K562 (cell line): Measurements from ENCODE around the gene AP4S1. TPM values are rescaled to one million over a fixed set of nuclear protein-coding genes. Genes with fewer than 3 reads are reported as not detected.

Source experiments
- ATAC-seq: fragments of 200-7000 bp; cut with Tn5 transposase; 3 replicates; pipeline ENCODE4 v1.9.1; 2020; ENCODE audit warnings: moderate library complexity
- BruUV-seq: library from RNA; stranded (reverse); fragments of 400-500 nt; replicated peaks from 2 replicates; lab custom pipeline; 2021; lab: Mats Ljungman, UMichigan
- CTCF ChIA-PET: fragments of 300-600 bp; formaldehyde crosslinking; extraction: SDS; loops from one replicate; lab custom pipeline; 2021; ENCODE audit warnings: low intra/inter-chr PET ratio; lab: Yijun Ruan, JAX
- POLR2A ChIA-PET: fragments of 300-600, 350-650 bp; sonication (Branson Sonifier 250); formaldehyde crosslinking; extraction: SDS; loops from one replicate; lab custom pipeline; 2021; ENCODE audit warnings: antibody characterized with exemption, inconsistent platforms; lab: Yijun Ruan, JAX
- DNase-seq, 4 experiments: peaks; one replicate each; pipeline versions ENCODE4 v3.0.0 to v3.0.0-alpha.2; 2011 to 2018; ENCODE audit warnings: low spot score in 3 of 4, mixed read lengths in 3 of 4; ENCODE audit errors: extremely low read depth in 1 of 4
- FAIRE-seq: peaks from 2 replicates; lab custom pipeline; 2011; peaks lifted over from hg19 to GRCh38; lab: Jason Lieb, UNC
- H2AFZ ChIP-seq: 2 replicates; pipeline ENCODE4 v1.6.0; 2011; ENCODE audit warnings: low read depth, low read length, control low read depth, inconsistent platforms
- H3K27ac ChIP-seq: fragments of 200-600 bp; 3 replicates; pipeline ENCODE4 v1.8.0; 2011; ENCODE audit warnings: low read depth, mild to moderate bottlenecking, control low read depth, inconsistent platforms, low read length, moderate library complexity, mixed read lengths; ENCODE audit errors: extremely low read depth
- H3K27me3 ChIP-seq, 2 experiments: fragments of 300-600 bp in 1 of 2; 2 replicates in 1 of 2; 3 replicates in 1 of 2; pipeline versions ENCODE4 v1.6.0 to v1.8.0; 2011; ENCODE audit warnings: inconsistent platforms in 2 of 2, low read length in 2 of 2, mild to moderate bottlenecking in 1 of 2, mixed read lengths in 1 of 2, moderate library complexity in 1 of 2; ENCODE audit not compliant: control insufficient read depth in 2 of 2, insufficient read depth in 2 of 2
- H3K36me3 ChIP-seq: fragments of 300-600 bp; 3 replicates; pipeline ENCODE4 v1.8.0; 2011; ENCODE audit warnings: mild to moderate bottlenecking, low read length, inconsistent platforms; ENCODE audit not compliant: control insufficient read depth, insufficient read depth
- H3K4me1 ChIP-seq, 2 experiments: fragments of 200-600 bp in 1 of 2; replicated peaks in 1 of 2; 2 replicates in 1 of 2; 3 replicates in 1 of 2; pipeline versions ENCODE4 v1.5.1 to v1.8.0; 2011; ENCODE audit warnings: inconsistent platforms in 2 of 2, low read length in 2 of 2, mild to moderate bottlenecking in 1 of 2, mixed read lengths in 1 of 2, moderate library complexity in 1 of 2; ENCODE audit not compliant: control insufficient read depth in 2 of 2, insufficient read depth in 2 of 2
- H3K4me2 ChIP-seq: 2 replicates; pipeline ENCODE4 v1.6.1; 2011; ENCODE audit warnings: low read length, control low read depth, inconsistent platforms, mixed read lengths; ENCODE audit not compliant: insufficient read depth
- H3K4me3 ChIP-seq: fragments of 200-600 bp; sonication (generic), shearing (Covaris generic); 2 replicates; pipeline ENCODE4 v1.5.1; 2016; ENCODE audit warnings: control low read depth, inconsistent platforms
- H3K79me2 ChIP-seq: fragments of 200-600 bp; 3 replicates; pipeline ENCODE4 v1.8.0; 2011; ENCODE audit warnings: low read length, inconsistent platforms; ENCODE audit not compliant: control insufficient read depth, insufficient read depth
- H3K9ac ChIP-seq, 2 experiments: 2 replicates each; pipeline versions ENCODE4 v1.6.0 to v1.6.1; 2011; ENCODE audit warnings: low read depth in 2 of 2, low read length in 2 of 2, control low read depth in 1 of 2, inconsistent platforms in 1 of 2, mild to moderate bottlenecking in 1 of 2, mixed read lengths in 1 of 2; ENCODE audit not compliant: insufficient read depth in 1 of 2
- H3K9me1 ChIP-seq: one replicate; pipeline ENCODE4 v1.6.0; 2011; ENCODE audit warnings: inconsistent platforms, mild to moderate bottlenecking, low read length, moderate library complexity; ENCODE audit not compliant: control insufficient read depth, insufficient read depth
- H3K9me3 ChIP-seq: replicated peaks from 2 replicates; pipeline ENCODE4 v1.5.1; 2011; ENCODE audit warnings: low read depth, low read length, inconsistent platforms; ENCODE audit not compliant: control insufficient read depth, insufficient read depth
- H4K20me1 ChIP-seq: replicated peaks from 2 replicates; pipeline ENCODE4 v1.6.1; 2011; ENCODE audit warnings: low read length, inconsistent platforms, mixed read lengths; ENCODE audit not compliant: control insufficient read depth, insufficient read depth
- E2F6 ChIP-seq, 2 experiments: IDR thresholded peaks; 2 replicates each; pipeline ENCODE4 v1.6.1; 2011; ENCODE audit warnings: borderline replicate concordance in 1 of 2, control low read depth in 1 of 2, low read depth in 1 of 2, low read length in 1 of 2, mild to moderate bottlenecking in 1 of 2, mixed read lengths in 1 of 2, moderate library complexity in 1 of 2; ENCODE audit not compliant: insufficient read depth in 1 of 2, insufficient read length in 1 of 2, poor library complexity in 1 of 2, severe bottlenecking in 1 of 2; ENCODE audit errors: extremely low read depth in 1 of 2
- MEIS2 ChIP-seq: fragments of 450-650 bp; IDR thresholded peaks from 2 replicates; pipeline ENCODE4 v1.6.1; 2014; ENCODE audit warnings: mild to moderate bottlenecking; ENCODE audit not compliant: partially characterized antibody
- WGBS: fragments of 100-300 bp; shearing (Covaris generic); methylation state at CpG from one replicate; pipeline ENCODE4 v1.1.6; 2016; ENCODE audit warnings: low coverage, mixed read lengths; ENCODE audit not compliant: insufficient coverage; ENCODE audit errors: missing lambda C conversion rate; 5-methylcytosine and 5-hydroxymethylcytosine counted together
- in situ Hi-C: fragments of 300-500 bp; cut with MboI; formaldehyde crosslinking; loops from 4 replicates; pipeline ENCODE4 v1.15.0; 2018; ENCODE audit warnings: inconsistent platforms, mixed read lengths
- intact Hi-C: fragments of 100-400 bp; cut with micrococcal nuclease; formaldehyde crosslinking; loops from 2 replicates; pipeline ENCODE4 v1.14.2; 2022
- polyA plus RNA-seq, 8 experiments: library from polyadenylated mRNA; depleted of rRNA in 4 of 8; stranded (reverse) in 5 of 8; unstranded in 3 of 8; fragments of >200 nt; fragmentation: Nextera tagmentation in 2 of 8; fragmentation: Illumina TruSeq in 1 of 8; extraction: Ambion mirVana in 2 of 8; extraction: Trizol in 1 of 8; gene quantifications; 2 replicates each; pipeline versions ENCODE4 v1.2.1 to v1.2.3, GENCODE V29; 2011 to 2014; ENCODE audit warnings: inconsistent platforms in 1 of 8, missing spikeins in 1 of 8
- total RNA-seq, 7 experiments: library from RNA; depleted of rRNA in 6 of 7; stranded (reverse); fragments of >200 nt in 6 of 7; fragmentation: Illumina TruSeq in 2 of 7; extraction: Trizol in 2 of 7; gene quantifications; 2 replicates each; pipeline versions ENCODE4 v1.2.1 to v1.2.3, GENCODE V29; 2011 to 2021; ENCODE audit warnings: low replicate concordance in 1 of 7

AP4S1 gene
- total and polyA plus RNA-seq, 9 of the 15 experiments (the other 6 are each of a cell fraction or from before 2014, with no cell fraction given), result 3.7 to 7.8 (median 5.9) TPM

DNA sequence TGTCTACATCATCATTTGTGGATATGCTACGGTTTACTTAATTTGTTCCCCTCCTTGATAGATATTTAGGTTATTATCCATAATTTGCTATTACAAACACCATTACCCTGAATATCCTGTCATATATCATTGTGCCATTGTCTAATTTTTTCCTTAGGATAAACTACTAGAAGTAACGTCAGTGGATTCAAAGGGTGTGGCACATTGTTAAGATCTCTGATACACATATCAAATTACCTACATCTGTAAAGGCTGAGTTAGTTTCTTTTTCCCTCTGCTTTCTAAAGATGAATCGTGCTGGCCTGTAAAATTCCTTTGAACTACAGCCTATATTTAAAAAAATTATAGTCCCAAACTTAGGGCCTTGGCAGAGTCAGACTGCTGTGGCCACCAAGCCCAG is 54.6 kb downstream of the AP4S1 start:
- H4K20me1 ChIP-seq, result no peaks in the 10 kb centered on the region
- H3K36me3 ChIP-seq, result no peaks in the 10 kb centered on the region; the same call in 2 of the 3 replicates
- no peak for FAIRE-seq
- no peak overlapping the region; a peak in 1 of 4 replicates for H3K9ac ChIP-seq
- H3K4me1 ChIP-seq, result peaks cover 0 to 6% of the 10 kb centered on the region in 2 experiments; a peak in 3 of 5 replicates
- peak overlapping the region; percentile 20; the same call in 1 of the 2 replicates for H2AFZ ChIP-seq
- ChIA-PET CTCF (no interaction called here), POLR2A (no interaction called here)
- H3K27ac ChIP-seq, result no peak overlapping the region
- ATAC-seq, result no peak; the same call in 2 of the 3 replicates
- no peak for DNase-seq
- peak; percentile 39 for TF ChIP-seq MEIS2
- TF ChIP-seq E2F6 (IDR thresholded peaks at IDR 0.05; ENCODE audit: borderline replicate concordance in 1 of 2, extremely low read depth in 1 of 2, insufficient read depth in 1 of 2, insufficient read length in 1 of 2, low read depth in 1 of 2, low read length in 1 of 2, poor library complexity in 1 of 2, severe bottlenecking in 1 of 2), result no peak
- H3K79me2 ChIP-seq, result no peaks in the 10 kb centered on the region
- no peaks in the 10 kb centered on the region for H3K9me1 ChIP-seq
- in situ Hi-C loops (loop anchor here (5.0 kb wide), 1 partner anchor 98 kb away; no protein-coding TSS in a partner anchor), intact Hi-C loops (loop anchor here (5.0 to 10.0 kb wide), 3 partner anchors 173 to 275 kb away; no protein-coding TSS in a partner anchor)
- BruUV-seq, result no TSS peak
- 29% methylated on average over 3 of the region's 3 CpGs for WGBS
- peak overlapping the region; percentile 7; the same call in 1 of the 2 replicates for H3K4me2 ChIP-seq
- no peak overlapping the region for H3K4me3 ChIP-seq
- no peaks in the 10 kb centered on the region for H3K9me3 ChIP-seq
- H3K27me3 ChIP-seq, result no peaks in the 10 kb centered on the region
